Kidney (tissue), 14 donors: Measurements from ENCODE around the gene MED29. TPM values are rescaled to one million over a fixed set of nuclear protein-coding genes. Genes with fewer than 3 reads are reported as not detected.

Source experiments
- DNase-seq, 5 donors: peaks; one replicate each; pipeline ENCODE4 v3.0.0-alpha.2; 2013 to 2020
- FAIRE-seq: peaks from 2 replicates; lab custom pipeline; 2012; peaks lifted over from hg19 to GRCh38; lab: Jason Lieb, UNC
- H3K27ac ChIP-seq, 2 donors: one replicate each; pipeline ENCODE4 v1.7.0; 2013; ENCODE audit warnings: low read depth in 2 of 2, low read length in 2 of 2, inconsistent platforms in 1 of 2
- H3K27me3 ChIP-seq: one replicate; pipeline ENCODE4 v1.7.1; 2013; ENCODE audit warnings: low read length, inconsistent platforms; ENCODE audit not compliant: control insufficient read depth, insufficient read depth
- H3K36me3 ChIP-seq, 3 donors: one replicate each; pipeline versions ENCODE4 v1.7.0 to v1.7.1; 2013; ENCODE audit warnings: low read length in 3 of 3, control low read depth in 1 of 3, inconsistent platforms in 1 of 3; ENCODE audit not compliant: insufficient read depth in 3 of 3, control insufficient read depth in 2 of 3
- H3K4me1 ChIP-seq, 3 donors: one replicate each; pipeline versions ENCODE4 v1.7.0 to v1.7.1; 2013; ENCODE audit warnings: low read length in 3 of 3, inconsistent platforms in 1 of 3, low read depth in 1 of 3; ENCODE audit not compliant: control insufficient read depth in 2 of 3, insufficient read depth in 2 of 3
- H3K4me3 ChIP-seq, 3 donors: one replicate each; pipeline versions ENCODE4 v1.7.0 to v1.8.1; 2013; ENCODE audit warnings: low read length in 3 of 3, control low read depth in 1 of 3, inconsistent platforms in 1 of 3
- H3K9ac ChIP-seq, 3 donors: one replicate each; pipeline versions ENCODE4 v1.7.0 to v1.7.1; 2013; ENCODE audit warnings: low read length in 3 of 3, control low read depth in 1 of 3, inconsistent platforms in 1 of 3
- H3K9me3 ChIP-seq, 3 donors: one replicate each; pipeline versions ENCODE4 v1.7.0 to v1.7.1; 2013; ENCODE audit warnings: low read length in 3 of 3, control low read depth in 1 of 3, inconsistent platforms in 1 of 3; ENCODE audit not compliant: control insufficient read depth in 2 of 3, insufficient read depth in 1 of 3
- CTCF ChIP-seq: IDR thresholded peaks from 3 replicates; pipeline ENCODE4 v1.5.1; 2012; ENCODE audit warnings: mild to moderate bottlenecking, moderate library complexity, borderline replicate concordance; ENCODE audit not compliant: insufficient read depth; ENCODE audit errors: extremely low read depth
- intact Hi-C: fragments of 100-400 bp; cut with DNase I; formaldehyde crosslinking; loops from one replicate; pipeline ENCODE4 v1.11.1; 2022
- microRNA-seq: library from miRNA; unstranded; fragments of <30 nt; microRNA quantifications from one replicate; pipeline ENCODE4 v1.2.0, GENCODE V29; 2020
- polyA plus RNA-seq: library from polyadenylated mRNA; stranded (reverse); fragments of 350-450 nt; fragmentation: Illumina TruSeq; extraction: RNeasy Lipid Tissue Mini Kit (QIAGEN cat#74804); gene quantifications from one replicate; pipeline ENCODE4 v1.2.3, GENCODE V29; 2014; ENCODE audit warnings: low read depth, low replicate concordance; ENCODE audit not compliant: insufficient read depth
- total RNA-seq: library from RNA; stranded (reverse); fragmentation: NEBNext Ultra II Directional; extraction: Animal tissue kit (Norgen Biotek cat#: 25700); gene quantifications from one replicate; pipeline ENCODE4 v1.2.1, GENCODE V29; 2021
- donor health status: control.
- donor health status: control.
- donor health status: control.
- donor health status: control.
- donor health status: control.
- donor health status: DM: yes; HTN: yes; CAD: no.
- donor health status: Normal renal cell carcinoma (clear cell type).

Gene MED29
- total and polyA plus RNA-seq, 2 donors from 2014 or later, result 32.4 to 50.4 TPM

GRCh38 chr19:39449116-39449797 is 58.1 kb downstream of the MED29 start:
- Histone ChIP-seq H3K4me1 (peaks cover 0 to 18% (median 0%) of the 10 kb centered on the region in 3 donors), H3K4me3 (no peak overlapping the region), H3K27me3 (no peaks in the 10 kb centered on the region), H3K9me3 (no peaks in the 10 kb centered on the region), H3K9ac (no peak overlapping the region), H3K36me3 (peaks cover 0 to 16% (median 5%) of the 10 kb centered on the region in 3 donors), H3K27ac (no peak overlapping the region)
- FAIRE-seq (no peak), DNase-seq (no peak)
- intact Hi-C loops, result no loop called here
- no peak for TF ChIP-seq CTCF

Small RNAs within 50 kb of the gene (microRNA-seq; reads per million reads assigned to microRNA genes)
- gene MIR4530, result not detected

Other genes starting within 250 kb of the MED29 start
- gene NCCRP1, start 194.4 kb upstream of the MED29 start, total RNA-seq, result 0.60 TPM
- gene NCCRP1, start 194.4 kb upstream of the MED29 start, polyA plus RNA-seq, result 5.5 TPM
- not detected for gene SYCN, start 187.1 kb upstream of the MED29 start, total RNA-seq
- not detected for gene SYCN, start 187.1 kb upstream of the MED29 start, polyA plus RNA-seq
- not detected for gene IFNL3, start 146.4 kb upstream of the MED29 start, total RNA-seq
- gene IFNL3, start 146.4 kb upstream of the MED29 start, polyA plus RNA-seq, result not detected
- not detected for gene IFNL4, start 142.5 kb upstream of the MED29 start, total RNA-seq
- gene IFNL4, start 142.5 kb upstream of the MED29 start, polyA plus RNA-seq, result not detected
- gene IFNL2, start 123.0 kb upstream of the MED29 start, total RNA-seq, result not detected
- not detected for gene IFNL2, start 123.0 kb upstream of the MED29 start, polyA plus RNA-seq
- not detected for gene IFNL1, start 95.0 kb upstream of the MED29 start, total RNA-seq
- gene IFNL1, start 95.0 kb upstream of the MED29 start, polyA plus RNA-seq, result not detected
- 1.2 TPM for gene LRFN1, start 70.5 kb upstream of the MED29 start, total RNA-seq
- 0.80 TPM for gene LRFN1, start 70.5 kb upstream of the MED29 start, polyA plus RNA-seq
- gene GMFG, start 55.3 kb upstream of the MED29 start, total RNA-seq, result 60.7 TPM
- gene GMFG, start 55.3 kb upstream of the MED29 start, polyA plus RNA-seq, result 52.4 TPM
- 100 TPM for gene SAMD4B, start 49.0 kb upstream of the MED29 start, total RNA-seq
- gene SAMD4B, start 49.0 kb upstream of the MED29 start, polyA plus RNA-seq, result 92.9 TPM
- gene PAF1, start 272 bp upstream of the MED29 start, total RNA-seq, result 37.1 TPM
- gene PAF1, start 272 bp upstream of the MED29 start, polyA plus RNA-seq, result 54.0 TPM
- 132 TPM for gene ZFP36, start 15.5 kb downstream of the MED29 start, total RNA-seq
- 87.9 TPM for gene ZFP36, start 15.5 kb downstream of the MED29 start, polyA plus RNA-seq
- 29.7 TPM for gene PLEKHG2, start 21.3 kb downstream of the MED29 start, total RNA-seq
- 8.5 TPM for gene PLEKHG2, start 21.3 kb downstream of the MED29 start, polyA plus RNA-seq
- gene RPS16, start 44.6 kb downstream of the MED29 start, total RNA-seq, result 1,461 TPM
- gene RPS16, start 44.6 kb downstream of the MED29 start, polyA plus RNA-seq, result 1,965 TPM
- 123 TPM for gene SUPT5H, start 54.2 kb downstream of the MED29 start, total RNA-seq
- gene SUPT5H, start 54.2 kb downstream of the MED29 start, polyA plus RNA-seq, result 106 TPM
- 52.4 TPM for gene TIMM50, start 89.5 kb downstream of the MED29 start, total RNA-seq
- gene TIMM50, start 89.5 kb downstream of the MED29 start, polyA plus RNA-seq, result 74.4 TPM
- 0.13 TPM for gene DLL3, start 107.6 kb downstream of the MED29 start, total RNA-seq
- 0.17 TPM for gene DLL3, start 107.6 kb downstream of the MED29 start, polyA plus RNA-seq
- gene SELENOV, start 123.8 kb downstream of the MED29 start, total RNA-seq, result not detected
- not detected for gene SELENOV, start 123.8 kb downstream of the MED29 start, polyA plus RNA-seq
- gene EID2B, start 141.5 kb downstream of the MED29 start, total RNA-seq, result 3.3 TPM
- gene EID2B, start 141.5 kb downstream of the MED29 start, polyA plus RNA-seq, result 4.6 TPM
- gene EID2, start 148.8 kb downstream of the MED29 start, total RNA-seq, result 12.0 TPM
- gene EID2, start 148.8 kb downstream of the MED29 start, polyA plus RNA-seq, result 17.0 TPM
- gene LGALS13, start 211.1 kb downstream of the MED29 start, total RNA-seq, result not detected
- not detected for gene LGALS13, start 211.1 kb downstream of the MED29 start, polyA plus RNA-seq